Tibial nerve (tissue), 4 donors: ENCODE results near the gene ERBB4.

ENCODE experiments used
- CTCF ChIP-seq, 5 experiments: fragments of 200-600 bp in 3 of 5; fragments of 450-650 bp in 2 of 5; sonication (generic) in 3 of 5; IDR thresholded peaks; one replicate each; pipeline ENCODE4 v1.5.1; 2016 to 2019; ENCODE audit warnings: antibody characterized with exemption in 5 of 5, mild to moderate bottlenecking in 3 of 5, moderate library complexity in 2 of 5
- EP300 ChIP-seq, 2 donors: sonication (generic); formaldehyde crosslinking; IDR thresholded peaks; one replicate each; pipeline ENCODE4 v1.6.1; 2017; ENCODE audit warnings: antibody characterized with exemption in 2 of 2, mild to moderate bottlenecking in 1 of 2
- POLR2A ChIP-seq, 2 donors: fragments of 450-650 bp; IDR thresholded peaks; one replicate each; pipeline ENCODE4 v1.6.1; 2017; ENCODE audit warnings: antibody characterized with exemption in 2 of 2, mild to moderate bottlenecking in 2 of 2, moderate library complexity in 2 of 2

- TF ChIP-seq CTCF (IDR thresholded peaks at IDR 0.05) (no peak), EP300 (IDR thresholded peaks at IDR 0.05) (no peak), POLR2A (IDR thresholded peaks at IDR 0.05) (no peak)
These were observed 1158.6 kb downstream of the ERBB4 start for GRCh38 chr2:211380041-211380440.
